ENCODE data around the gene MXD1. TPM values are rescaled to one million over a fixed set of nuclear protein-coding genes. Genes with fewer than 3 reads are reported as not detected.

MXD1 gene
- total RNA-seq: 2.3 and 4.1 TPM in 2 replicates

GRCh38 chr2:69914950-69915945, at the start of gene MXD1:
MXD1 (plus strand) TSS chr2:69915109; CDS start chr2:69915331, 222 bp downstream.

GRCh38 chr2:69893684-69894551, 21.0 kb upstream of the MXD1 start, which contains the start of gene SNRNP27:
SNRNP27 (plus strand) TSS chr2:69893956; CDS start chr2:69893985, 29 bp downstream.

GRCh38 chr2:69961496-69961895, 46.6 kb downstream of the MXD1 start, which contains the start of gene ASPRV1:
ASPRV1 (minus strand) TSS chr2:69961631; CDS start chr2:69961436, 195 bp downstream.

Other genes starting within 250 kb of the MXD1 start
- 16.4 and 17.5 TPM in 2 replicates for gene ANXA4, start 173.0 kb upstream of the MXD1 start, total RNA-seq
- gene GMCL1, start 85.4 kb upstream of the MXD1 start, total RNA-seq: 9.4 and 11.1 TPM in 2 replicates
- gene SNRNP27, start 21.2 kb upstream of the MXD1 start, total RNA-seq: 48.0 and 49.7 TPM in 2 replicates
- gene ASPRV1, start 46.5 kb downstream of the MXD1 start, total RNA-seq: 0.32 TPM in 1 of 2 replicates, not detected in the other
- 26.7 and 31.5 TPM in 2 replicates for gene PCBP1, start 172.4 kb downstream of the MXD1 start, total RNA-seq